ENCODE data around the gene PHLDA3. TPM values are rescaled to one million over a fixed set of nuclear protein-coding genes. Genes with fewer than 3 reads are reported as not detected.
A peak's percentile ranks its signal among the peaks of the same experiment; 100 is the strongest.

PHLDA3 gene
- total RNA-seq, 3 donors from 2014 or later (not counting 1 experiment from before 2014, with no cell fraction given) = 0.63 to 1.7 (median 1.1) TPM

- DNase-seq = no peak
- no peak overlapping the region for H3K4me3 ChIP-seq (ENCODE audit: low read length)
- intact Hi-C loops (cut with micrococcal nuclease) = no loop called here
- Mint-ChIP-seq H3K4me3 (no peak overlapping the region), H3K4me1 (peaks cover 4 to 22% of the 10 kb centered on the region in 2 donors), H3K9me3 (no peaks in the 10 kb centered on the region), H3K27me3 (ENCODE audit: low read depth in 2 of 2) (peaks cover 13 to 15% of the 10 kb centered on the region in 2 donors), H3K27ac (peak overlapping the region in 1 of 2 donors; percentile 5), H3K36me3 (no peaks in the 10 kb centered on the region)
- WGBS (ENCODE audit: insufficient coverage) = 83% methylated on average over 18 of the region's 18 CpGs
- no peak for ATAC-seq
- TF ChIP-seq CTCF (IDR thresholded peaks at IDR 0.05) = no peak
- H3K4me1 ChIP-seq (ENCODE audit: control insufficient read depth, insufficient read depth, low read length) = peaks cover 17% of the 10 kb centered on the region
- no peak overlapping the region for H3K27ac ChIP-seq (ENCODE audit: low read length)
- H3K9me3 ChIP-seq (ENCODE audit: control insufficient read depth, insufficient read depth, low read length) = no peaks in the 10 kb centered on the region
- H3K36me3 ChIP-seq (ENCODE audit: control insufficient read depth, insufficient read depth, low read length) = no peaks in the 10 kb centered on the region
- H3K27me3 ChIP-seq (ENCODE audit: control insufficient read depth, insufficient read depth, low read length) = no peaks in the 10 kb centered on the region
These were observed 39.1 kb downstream of the PHLDA3 start for GRCh38 chr1:201429736-201430501.

- no peak for TF ChIP-seq CTCF (IDR thresholded peaks at IDR 0.05)
- Mint-ChIP-seq H3K27me3 (ENCODE audit: low read depth in 2 of 2) (peaks cover 13 to 15% of the 10 kb centered on the region in 2 donors), H3K9me3 (no peaks in the 10 kb centered on the region), H3K4me1 (peaks cover 4 to 22% of the 10 kb centered on the region in 2 donors), H3K36me3 (no peaks in the 10 kb centered on the region), H3K4me3 (no peak overlapping the region), H3K27ac (no peak overlapping the region)
- H3K9me3 ChIP-seq (ENCODE audit: control insufficient read depth, insufficient read depth, low read length) = no peaks in the 10 kb centered on the region
- no peak for ATAC-seq
- peaks cover 17% of the 10 kb centered on the region for H3K4me1 ChIP-seq (ENCODE audit: control insufficient read depth, insufficient read depth, low read length)
- intact Hi-C loops (cut with micrococcal nuclease) = no loop called here
- no peaks in the 10 kb centered on the region for H3K27me3 ChIP-seq (ENCODE audit: control insufficient read depth, insufficient read depth, low read length)
- H3K4me3 ChIP-seq (ENCODE audit: low read length) = no peak overlapping the region
- H3K36me3 ChIP-seq (ENCODE audit: control insufficient read depth, insufficient read depth, low read length) = no peaks in the 10 kb centered on the region
- H3K27ac ChIP-seq (ENCODE audit: low read length) = no peak overlapping the region
- 46% methylated on average over 3 of the region's 6 CpGs for WGBS (ENCODE audit: insufficient coverage)
- no peak for DNase-seq
These were observed 41.0 kb downstream of the PHLDA3 start for GRCh38 chr1:201427963-201428362.

GRCh38 chr1:201426479-201427310, 42.3 kb downstream of the PHLDA3 start:
- Mint-ChIP-seq H3K4me1 (peaks cover 4 to 22% of the 10 kb centered on the region in 2 donors), H3K4me3 (no peak overlapping the region), H3K27me3 (ENCODE audit: low read depth in 2 of 2) (peaks cover 13 to 15% of the 10 kb centered on the region in 2 donors), H3K27ac (no peak overlapping the region), H3K36me3 (no peaks in the 10 kb centered on the region), H3K9me3 (no peaks in the 10 kb centered on the region)
- TF ChIP-seq CTCF (IDR thresholded peaks at IDR 0.05) = no peak
- intact Hi-C loops (cut with micrococcal nuclease) = no loop called here
- ATAC-seq (peak in 2 of 3 donors; percentile 72), DNase-seq (no peak)
- Histone ChIP-seq H3K27me3 (ENCODE audit: control insufficient read depth, insufficient read depth, low read length) (no peaks in the 10 kb centered on the region), H3K27ac (ENCODE audit: low read length) (no peak overlapping the region), H3K36me3 (ENCODE audit: control insufficient read depth, insufficient read depth, low read length) (no peaks in the 10 kb centered on the region), H3K4me1 (ENCODE audit: control insufficient read depth, insufficient read depth, low read length) (peaks cover 17% of the 10 kb centered on the region), H3K9me3 (ENCODE audit: control insufficient read depth, insufficient read depth, low read length) (no peaks in the 10 kb centered on the region), H3K4me3 (ENCODE audit: low read length) (no peak overlapping the region)
- WGBS (ENCODE audit: insufficient coverage) = 28% methylated on average over 12 of the region's 15 CpGs
